Adrenal gland (tissue), 12 donors: ENCODE results near the gene RNF207. TPM values are rescaled to one million over a fixed set of nuclear protein-coding genes. Genes with fewer than 3 reads are reported as not detected.

Experiments used
- DNase-seq, 7 donors: peaks; one replicate each; pipeline ENCODE4 v3.0.0-alpha.2; 2019 to 2020
- H3K27ac ChIP-seq, 5 donors: fragments of 200-600 bp; sonication (generic) in 4 of 5; 1 replicate in 3 of 5; 2 replicates in 2 of 5; pipeline versions ENCODE4 v1.5.1 to v1.8.0; 2016 to 2020; ENCODE audit warnings: mild to moderate bottlenecking in 1 of 5
- H3K27me3 ChIP-seq: fragments of 200-600 bp; 2 replicates; pipeline ENCODE4 v1.8.0; 2021
- H3K36me3 ChIP-seq, 2 donors: fragments of 200-600 bp; replicated peaks in 1 of 2; 1 replicate in 1 of 2; 2 replicates in 1 of 2; pipeline versions ENCODE4 v1.5.1 to v1.8.0; 2018 to 2022
- H3K4me1 ChIP-seq, 2 donors: fragments of 200-600 bp; replicated peaks in 1 of 2; 1 replicate in 1 of 2; 2 replicates in 1 of 2; pipeline versions ENCODE4 v1.5.1 to v1.8.0; 2018 to 2021
- H3K4me3 ChIP-seq, 4 donors: fragments of 200-600 bp; sonication (generic) in 3 of 4; one replicate each; pipeline ENCODE4 v1.5.1; 2016 to 2018
- H3K9me3 ChIP-seq, 3 donors: fragments of 200-600 bp; sonication (generic) in 1 of 3; replicated peaks in 1 of 3; 1 replicate in 2 of 3; 2 replicates in 1 of 3; pipeline versions ENCODE4 v1.5.1 to v1.8.0; 2016 to 2021
- POLR2A ChIP-seq, 2 donors: fragments of 450-650 bp; IDR thresholded peaks; one replicate each; pipeline ENCODE4 v1.6.1; 2017; ENCODE audit warnings: antibody characterized with exemption in 2 of 2, mild to moderate bottlenecking in 2 of 2, moderate library complexity in 1 of 2
- WGBS, 4 donors: extraction: QIAGEN DNeasy Blood & Tissue Kit in 2 of 4; methylation state at CpG; one replicate each; pipeline versions ENCODE4 v1.1.5 to v1.1.7; 2013 to 2017; 5-methylcytosine and 5-hydroxymethylcytosine counted together
- intact Hi-C, 2 donors: fragments of 100-400 bp; cut with DNase I; formaldehyde crosslinking; loops; one replicate each; pipeline versions ENCODE4 v1.14.1 to v1.15.0; 2022 to 2023
- polyA plus RNA-seq, 3 donors: library from polyadenylated mRNA; stranded (reverse); fragments of 200-250 nt in 2 of 3; fragments of 350-450 nt in 1 of 3; fragmentation: Illumina TruSeq in 1 of 3; extraction: RNeasy Lipid Tissue Mini Kit (QIAGEN cat#74804) in 1 of 3; gene quantifications; one replicate each; pipeline ENCODE4 v1.2.3, GENCODE V29; 2013 to 2014
- total RNA-seq, 9 donors: library from RNA; depleted of rRNA in 4 of 9; stranded (reverse); fragments of >200 nt in 4 of 9; fragments of 120-200 nt in 1 of 9; fragmentation: NEBNext Ultra II Directional in 1 of 9; extraction: Animal tissue kit (Norgen Biotek cat#: 25700) in 1 of 9; gene quantifications; one replicate each; pipeline versions ENCODE4 v1.1.0 to v1.2.4, GENCODE V29; 2013 to 2023
- TF ChIP-seq, protein P1 (sequence below), 6 experiments: fragments of 450-650 bp in 4 of 6; fragments of 200-600 bp in 2 of 6; sonication (generic) in 1 of 6; IDR thresholded peaks; 1 replicate in 5 of 6; 2 replicates in 1 of 6; pipeline versions ENCODE4 v1.5.1 to v1.8.0; 2016 to 2021; ENCODE audit warnings: antibody characterized with exemption in 6 of 6, mild to moderate bottlenecking in 2 of 6, moderate library complexity in 1 of 6
- donor health status: healthy with polysubstance abuse.
- donor health status: Bipolar disorder and iron deficiency.
- donor health status: DM: yes; HTN: yes; CAD: no.
- donor health status: DM: no; HTN: no; CAD: no.
- donor health status: DM: no; HTN: no; CAD: no.
- donor health status: DM: yes; HTN: yes; CAD: no.

Gene RNF207
- total and polyA plus RNA-seq, 12 donors, result 2.2 to 47.4 (median 11.3) TPM

DNA sequence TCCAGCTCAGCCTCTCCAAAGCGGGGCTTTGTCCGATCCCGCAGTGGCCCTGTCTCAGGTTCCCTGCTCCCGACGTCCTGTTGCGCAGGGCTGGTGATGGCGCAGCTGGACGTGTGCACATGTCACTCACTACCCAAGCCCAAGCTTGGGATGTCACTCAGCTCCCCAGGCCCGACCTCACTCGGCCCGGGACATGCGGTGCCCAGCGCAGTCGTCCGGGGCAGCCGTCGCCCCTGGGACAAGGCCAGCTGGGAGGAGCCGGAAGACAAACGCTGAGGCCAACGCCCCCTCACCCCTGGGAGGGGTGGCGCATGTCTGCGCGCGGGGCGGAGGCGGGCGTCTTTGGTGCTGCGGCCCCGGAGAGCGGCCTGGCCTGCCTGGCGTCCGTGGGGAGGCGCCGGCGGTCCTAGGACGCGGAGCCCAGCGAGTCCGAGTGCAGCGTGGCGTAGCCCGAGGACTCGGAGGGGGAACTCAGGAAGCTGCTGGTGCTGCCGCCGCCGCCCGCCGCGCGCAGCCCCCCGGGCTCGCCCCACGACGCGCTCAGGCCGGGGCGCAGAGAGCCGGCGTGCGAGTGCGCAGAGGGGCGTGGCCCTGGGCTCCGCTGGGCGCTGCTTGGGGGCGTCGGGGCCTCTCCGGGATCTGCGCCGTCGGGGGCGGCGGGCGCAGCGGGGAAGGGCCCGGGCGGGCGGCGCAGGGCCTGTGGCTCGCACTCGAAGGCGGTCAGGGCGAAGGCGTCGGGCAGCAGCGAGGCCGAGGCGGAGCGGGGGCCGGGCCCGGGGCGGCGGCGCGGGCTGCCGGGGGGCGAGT is 43.2 kb downstream of the RNF207 start:
- Histone ChIP-seq H3K9me3 (no peaks in the 10 kb centered on the region), H3K4me1 (peaks cover 0 to 20% of the 10 kb centered on the region in 2 donors), H3K27ac (no peak overlapping the region), H3K4me3 (no peak overlapping the region), H3K27me3 (peaks cover 21% of the 10 kb centered on the region), H3K36me3 (no peaks in the 10 kb centered on the region)
- TF ChIP-seq POLR2A (IDR thresholded peaks at IDR 0.05), result no peak
- TF ChIP-seq, protein P1, sequence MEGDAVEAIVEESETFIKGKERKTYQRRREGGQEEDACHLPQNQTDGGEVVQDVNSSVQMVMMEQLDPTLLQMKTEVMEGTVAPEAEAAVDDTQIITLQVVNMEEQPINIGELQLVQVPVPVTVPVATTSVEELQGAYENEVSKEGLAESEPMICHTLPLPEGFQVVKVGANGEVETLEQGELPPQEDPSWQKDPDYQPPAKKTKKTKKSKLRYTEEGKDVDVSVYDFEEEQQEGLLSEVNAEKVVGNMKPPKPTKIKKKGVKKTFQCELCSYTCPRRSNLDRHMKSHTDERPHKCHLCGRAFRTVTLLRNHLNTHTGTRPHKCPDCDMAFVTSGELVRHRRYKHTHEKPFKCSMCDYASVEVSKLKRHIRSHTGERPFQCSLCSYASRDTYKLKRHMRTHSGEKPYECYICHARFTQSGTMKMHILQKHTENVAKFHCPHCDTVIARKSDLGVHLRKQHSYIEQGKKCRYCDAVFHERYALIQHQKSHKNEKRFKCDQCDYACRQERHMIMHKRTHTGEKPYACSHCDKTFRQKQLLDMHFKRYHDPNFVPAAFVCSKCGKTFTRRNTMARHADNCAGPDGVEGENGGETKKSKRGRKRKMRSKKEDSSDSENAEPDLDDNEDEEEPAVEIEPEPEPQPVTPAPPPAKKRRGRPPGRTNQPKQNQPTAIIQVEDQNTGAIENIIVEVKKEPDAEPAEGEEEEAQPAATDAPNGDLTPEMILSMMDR (IDR thresholded peaks at IDR 0.05), result no peak
- DNase-seq, result peak in 1 of 7 donors; percentile 32
- intact Hi-C loops, result loop anchor here (5.0 kb wide), 3 partner anchors 33 to 163 kb away; no protein-coding TSS in a partner anchor
- WGBS, 4 donors, result 7 to 25% (median 17%) methylated on average over 4 to 96 of the region's 96 CpGs

DNA sequence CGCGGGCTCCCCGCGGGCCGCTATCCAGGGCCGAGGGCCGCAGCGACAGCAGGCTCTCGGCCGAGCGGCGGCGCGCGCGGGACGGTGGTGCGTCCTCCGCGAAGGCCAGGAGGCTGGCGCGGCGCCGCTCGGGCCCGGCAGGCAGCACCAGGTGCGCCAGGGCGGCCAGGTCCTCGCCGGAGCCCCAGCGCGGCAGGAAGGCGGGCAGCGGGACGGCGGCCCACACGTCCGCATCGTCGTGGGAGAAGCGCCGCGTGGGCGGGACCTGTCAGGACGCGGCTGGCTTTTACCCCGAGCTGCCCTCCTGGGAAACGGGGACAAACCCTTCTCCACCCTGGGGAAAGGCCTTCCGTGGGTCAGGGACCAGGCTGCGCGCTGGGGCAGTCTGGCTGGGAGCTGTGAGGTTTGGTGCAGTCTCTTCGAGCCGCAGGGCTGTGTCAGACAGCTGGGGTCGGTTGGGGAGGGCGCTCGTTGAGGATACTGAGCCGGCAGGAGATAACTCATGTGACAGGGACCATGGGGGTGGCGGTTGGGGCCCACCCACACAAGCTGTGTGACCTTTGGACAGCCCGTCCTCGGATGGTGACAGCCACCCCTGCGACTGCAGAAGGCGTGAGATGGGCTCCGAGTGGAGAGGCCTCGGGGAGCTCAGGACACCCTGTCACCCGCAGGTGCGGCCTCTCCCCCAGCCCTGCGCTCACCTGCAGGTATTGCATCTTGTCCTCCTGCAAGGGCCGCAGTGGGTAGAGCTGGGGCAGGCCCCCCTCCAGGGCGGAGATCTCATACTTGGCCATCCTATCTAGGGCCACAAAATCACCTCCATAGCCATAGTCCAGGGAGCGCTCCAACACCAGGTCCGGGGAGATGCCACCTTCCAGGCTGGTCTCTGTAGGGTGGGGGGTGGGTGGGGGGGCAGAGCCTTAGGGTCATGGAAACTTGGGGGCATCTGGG is 44.1 kb downstream of the RNF207 start:
- WGBS, 4 donors, result 17 to 64% (median 18%) methylated on average over 13 to 71 of the region's 71 CpGs
- TF ChIP-seq, protein P1 (IDR thresholded peaks at IDR 0.05), result no peak
- no peak for TF ChIP-seq POLR2A (IDR thresholded peaks at IDR 0.05)
- no peaks in the 10 kb centered on the region for H3K9me3 ChIP-seq
- no peaks in the 10 kb centered on the region for H3K36me3 ChIP-seq
- H3K27ac ChIP-seq, result no peak overlapping the region
- no peak overlapping the region for H3K4me3 ChIP-seq
- intact Hi-C loops, result loop anchor here (5.0 kb wide), 3 partner anchors 32 to 162 kb away; no protein-coding TSS in a partner anchor
- H3K27me3 ChIP-seq, result peaks cover 20% of the 10 kb centered on the region
- no peak for DNase-seq
- H3K4me1 ChIP-seq, result peaks cover 0 to 20% of the 10 kb centered on the region in 2 donors

DNA sequence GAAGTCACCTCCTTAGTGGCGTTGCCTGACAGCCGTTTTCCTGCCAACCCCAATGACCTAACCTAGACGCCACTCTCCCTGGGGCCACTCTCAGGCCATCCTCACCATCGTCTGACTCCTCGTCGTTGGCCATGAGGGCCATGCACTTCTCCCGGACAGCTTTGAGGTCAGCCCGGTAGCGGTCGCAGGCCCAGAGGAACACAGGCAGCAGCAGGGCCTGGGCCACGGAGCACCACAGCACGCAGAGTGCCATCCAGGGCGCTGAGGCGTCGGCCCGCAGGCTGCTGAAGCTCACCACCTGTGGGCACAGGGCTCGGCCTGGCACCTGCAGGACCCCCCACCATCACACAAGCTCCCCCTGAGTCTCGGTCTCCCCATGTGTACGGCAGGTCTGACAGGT is 45.3 kb downstream of the RNF207 start:
- intact Hi-C loops, result no loop called here

More for the DNA sequence above, 45.3 kb downstream of the RNF207 start:
- H3K4me1 ChIP-seq, result peaks cover 0 to 12% of the 10 kb centered on the region in 2 donors
- no peaks in the 10 kb centered on the region for H3K9me3 ChIP-seq
- 78 to 91% (median 87%) methylated on average over 9 to 19 of the region's 19 CpGs for WGBS, 4 donors
- H3K36me3 ChIP-seq, result no peaks in the 10 kb centered on the region
- no peak overlapping the region for H3K27ac ChIP-seq
- no peak for DNase-seq
- no peak overlapping the region for H3K4me3 ChIP-seq
- TF ChIP-seq, protein P1 (IDR thresholded peaks at IDR 0.05), result no peak
- TF ChIP-seq POLR2A (IDR thresholded peaks at IDR 0.05), result no peak
- peaks cover 10% of the 10 kb centered on the region for H3K27me3 ChIP-seq
